GM18861 (cell line): ENCODE data around the gene LENG9.
"Not testable (repeated sequence)": the region's sequence is repeated elsewhere in the genome, so short reads cannot be mapped to it uniquely, and the experiment has no call there.

Experiments
- ATAC-seq: cut with Tn5 transposase; IDR thresholded peaks from one replicate; pipeline ENCODE4 v1.9.1; 2021; ENCODE audit not compliant: unreplicated experiment

LENG9 gene

GRCh38 chr19:54463531-54464043 lies at the start of gene LENG9:
Gene LENG9, minus strand, starts transcription at chr19:54463778. Its CDS starts 252 bp downstream, at chr19:54463526.
- peak; percentile 39 for ATAC-seq

GRCh38 chr19:54509200-54509940 lies 45.8 kb upstream of the LENG9 start:
- ATAC-seq: not testable (repeated sequence)

- ATAC-seq: not testable (repeated sequence)
These were observed 44.9 kb upstream of the LENG9 start for GRCh38 chr19:54508487-54508886.

- no peak for ATAC-seq
These were observed 44.2 kb upstream of the LENG9 start for GRCh38 chr19:54507824-54508223.

- ATAC-seq: not testable (repeated sequence)
These were observed 43.6 kb upstream of the LENG9 start for GRCh38 chr19:54507038-54507717.

GRCh38 chr19:54506079-54506478 lies 42.5 kb upstream of the LENG9 start:
- ATAC-seq: no peak

- not testable (repeated sequence) for ATAC-seq
These were observed 42.0 kb upstream of the LENG9 start for GRCh38 chr19:54505542-54505941.

GRCh38 chr19:54502518-54503048 lies 39.0 kb upstream of the LENG9 start, which contains the start of gene LAIR2:
Gene LAIR2, plus strand, starts transcription at chr19:54502831. Its CDS starts 88 bp downstream, at chr19:54502919.
- ATAC-seq: no peak

- not testable (repeated sequence) for ATAC-seq
These were observed 34.8 kb upstream of the LENG9 start for GRCh38 chr19:54498451-54498772.

- ATAC-seq: not testable (repeated sequence)
These were observed 34.3 kb upstream of the LENG9 start for GRCh38 chr19:54497747-54498450.

GRCh38 chr19:54495284-54495683 lies 31.7 kb upstream of the LENG9 start:
- not testable (repeated sequence) for ATAC-seq

- ATAC-seq: no peak
These were observed 30.5 kb upstream of the LENG9 start for GRCh38 chr19:54493967-54494585.

- ATAC-seq: not testable (repeated sequence)
These were observed 29.5 kb upstream of the LENG9 start for GRCh38 chr19:54493056-54493455.

GRCh38 chr19:54492568-54492967 lies 29.0 kb upstream of the LENG9 start:
- no peak for ATAC-seq

GRCh38 chr19:54489766-54490165 lies 26.2 kb upstream of the LENG9 start:
- no peak for ATAC-seq

GRCh38 chr19:54489341-54489740 lies 25.8 kb upstream of the LENG9 start:
- ATAC-seq: no peak

- no peak for ATAC-seq
These were observed 22.3 kb upstream of the LENG9 start for GRCh38 chr19:54485851-54486250.

GRCh38 chr19:54484451-54484850 lies 20.9 kb upstream of the LENG9 start:
- ATAC-seq: no peak

GRCh38 chr19:54482889-54483288 lies 19.3 kb upstream of the LENG9 start:
- ATAC-seq: no peak

- no peak for ATAC-seq
These were observed 17.9 kb upstream of the LENG9 start for GRCh38 chr19:54481326-54481930.
